GM12878 (cell line): ENCODE results near the gene KIAA0930. TPM values are rescaled to one million over a fixed set of nuclear protein-coding genes. Genes with fewer than 3 reads are reported as not detected.

ENCODE experiments used
- ATAC-seq: fragments of 200-7000 bp; cut with Tn5 transposase; 3 replicates; pipeline ENCODE4 v1.9.1; 2020; ENCODE audit warnings: mild to moderate bottlenecking, moderate library complexity
- BruUV-seq: library from RNA; stranded (reverse); fragments of 400-500 nt; replicated peaks from 2 replicates; lab custom pipeline; 2021; lab: Mats Ljungman, UMichigan
- CTCF ChIA-PET: fragments of 300-600 bp; sonication (Branson Sonifier 250); formaldehyde crosslinking; extraction: SDS; loops from one replicate; lab custom pipeline; 2021; ENCODE audit warnings: inconsistent platforms; lab: Yijun Ruan, JAX
- POLR2A ChIA-PET: fragments of 350-600 bp; formaldehyde crosslinking; extraction: SDS; loops from one replicate; lab custom pipeline; 2021; ENCODE audit warnings: inconsistent platforms; lab: Charles Lee
- RAD21 ChIA-PET: fragments of 300-600 bp; sonication (Branson Sonifier 250); formaldehyde crosslinking; loops from one replicate; lab custom pipeline; 2023; ENCODE audit warnings: antibody characterized with exemption; ENCODE audit not compliant: unreplicated experiment; lab: Charles Lee
- SMC1A ChIA-PET: fragments of 300-600 bp; sonication (Branson Sonifier 250); formaldehyde crosslinking; loops from one replicate; lab custom pipeline; 2023; ENCODE audit not compliant: unreplicated experiment, uncharacterized antibody; lab: Charles Lee
- DNase-seq: peaks from one replicate; pipeline ENCODE4 v3.0.0-alpha.2; 2011; ENCODE audit warnings: low read depth, low spot score
- FAIRE-seq: peaks from 3 replicates; lab custom pipeline; 2011; peaks lifted over from hg19 to GRCh38; lab: Jason Lieb, UNC
- H2AFZ ChIP-seq: 2 replicates; pipeline ENCODE4 v1.6.0; 2011; ENCODE audit warnings: low read depth, low read length, control low read depth; ENCODE audit not compliant: control insufficient read depth
- H3K27ac ChIP-seq: 2 replicates; pipeline ENCODE4 v1.5.1; 2011; ENCODE audit warnings: control low read depth; ENCODE audit not compliant: control insufficient read depth, insufficient read depth
- H3K27me3 ChIP-seq, 2 experiments: replicated peaks in 1 of 2; 2 replicates each; pipeline versions ENCODE4 v1.6.0 to v1.6.1; 2011; ENCODE audit warnings: low read length in 1 of 2; ENCODE audit not compliant: control insufficient read depth in 2 of 2, insufficient read depth in 2 of 2
- H3K36me3 ChIP-seq, 2 experiments: 2 replicates each; pipeline ENCODE4 v1.5.1; 2011; ENCODE audit warnings: low read length in 1 of 2; ENCODE audit not compliant: control insufficient read depth in 2 of 2, insufficient read depth in 2 of 2
- H3K4me1 ChIP-seq: 2 replicates; pipeline ENCODE4 v1.6.1; 2011; ENCODE audit warnings: mild to moderate bottlenecking, low read length, moderate library complexity, mixed read lengths; ENCODE audit not compliant: control insufficient read depth, insufficient read depth
- H3K4me2 ChIP-seq: 2 replicates; pipeline ENCODE4 v1.6.0; 2011; ENCODE audit warnings: control low read depth; ENCODE audit not compliant: control insufficient read depth, insufficient read depth
- H3K4me3 ChIP-seq: fragments of 200-600 bp; sonication (generic); 2 replicates; pipeline ENCODE4 v1.5.1; 2016
- H3K79me2 ChIP-seq: 2 replicates; pipeline ENCODE4 v1.6.0; 2011; ENCODE audit warnings: low read length; ENCODE audit not compliant: control insufficient read depth, insufficient read depth
- H3K9ac ChIP-seq: 2 replicates; pipeline ENCODE4 v1.8.0; 2011; ENCODE audit warnings: low read length, control low read depth, mixed read lengths; ENCODE audit not compliant: control insufficient read depth, insufficient read depth
- H3K9me3 ChIP-seq: replicated peaks from 3 replicates; pipeline ENCODE4 v1.5.1; 2011; ENCODE audit warnings: mild to moderate bottlenecking, low read length; ENCODE audit not compliant: control insufficient read depth, insufficient read depth
- H4K20me1 ChIP-seq: 2 replicates; pipeline ENCODE4 v1.6.0; 2011; ENCODE audit not compliant: control insufficient read depth, insufficient read depth
- CHD1 ChIP-seq: IDR thresholded peaks from 2 replicates; pipeline ENCODE4 v1.6.1; 2012; ENCODE audit warnings: low read depth, low read length, improper control_type of control experiment
- CTCF ChIP-seq, 3 experiments: IDR thresholded peaks in 2 of 3; conservative IDR thresholded peaks in 1 of 3; 2 replicates each; pipeline ENCODE4 v1.5.1; 2011; ENCODE audit warnings: low read depth in 3 of 3, low read length in 3 of 3, mild to moderate bottlenecking in 3 of 3, control low read depth in 2 of 3, moderate library complexity in 2 of 3, inconsistent platforms in 1 of 3, mixed read lengths in 1 of 3; ENCODE audit not compliant: control insufficient read depth in 2 of 3, insufficient read depth in 1 of 3; ENCODE audit errors: extremely low read depth in 1 of 3
- EGR1 ChIP-seq, 2 experiments: IDR thresholded peaks; 1 replicate in 1 of 2; 2 replicates in 1 of 2; pipeline ENCODE4 v1.6.1; 2011 to 2012; ENCODE audit warnings: low read depth in 2 of 2, low read length in 2 of 2, borderline replicate concordance in 1 of 2, mild to moderate bottlenecking in 1 of 2, moderate library complexity in 1 of 2
- JUND ChIP-seq: IDR thresholded peaks from 2 replicates; pipeline ENCODE4 v1.6.1; 2012; ENCODE audit warnings: low read depth, mild to moderate bottlenecking, low read length, improper control_type of control experiment, moderate library complexity
- PAX5 ChIP-seq: IDR thresholded peaks from 2 replicates; pipeline ENCODE4 v1.6.1; 2011; ENCODE audit warnings: low read depth, low read length, borderline replicate concordance
- PML ChIP-seq: IDR thresholded peaks from 2 replicates; pipeline ENCODE4 v1.6.1; 2012; ENCODE audit warnings: low read length, inconsistent platforms
- RBBP5 ChIP-seq: fragments of 200-600 bp; sonication (generic); conservative IDR thresholded peaks from 2 replicates; pipeline ENCODE4 v1.6.1; 2016
- SMC3 ChIP-seq: IDR thresholded peaks from 2 replicates; pipeline ENCODE4 v1.6.1; 2011; ENCODE audit warnings: low read length, improper control_type of control experiment, borderline replicate concordance
- WRNIP1 ChIP-seq: IDR thresholded peaks from 2 replicates; pipeline ENCODE4 v1.6.1; 2011; ENCODE audit warnings: low read depth, low read length, improper control_type of control experiment, borderline replicate concordance
- ZBTB11 ChIP-seq: fragments of 450-650 bp; formaldehyde crosslinking; IDR thresholded peaks from 2 replicates; pipeline ENCODE4 v1.5.0; 2022; ENCODE audit warnings: mild to moderate bottlenecking, missing genetic modification characterization
- ZBTB4 ChIP-seq: fragments of 450-650 bp; formaldehyde crosslinking; IDR thresholded peaks from 2 replicates; pipeline ENCODE4 v1.4.0; 2022; ENCODE audit warnings: mild to moderate bottlenecking, moderate library complexity
- ZSCAN29 ChIP-seq: fragments of 450-650 bp; IDR thresholded peaks from 2 replicates; pipeline ENCODE4 v1.6.1; 2017; ENCODE audit warnings: mild to moderate bottlenecking, moderate library complexity
- ZZZ3 ChIP-seq: IDR thresholded peaks from 2 replicates; pipeline ENCODE4 v1.6.1; 2011; ENCODE audit warnings: low read depth; ENCODE audit not compliant: control insufficient read depth, insufficient read length
- WGBS: methylation state at CpG from one replicate; pipeline ENCODE4 v1.1.6; 2016; ENCODE audit warnings: low lambda C conversion rate; ENCODE audit not compliant: insufficient replicate concordance, insufficient coverage; ENCODE audit errors: missing lambda C conversion rate; 5-methylcytosine and 5-hydroxymethylcytosine counted together
- in situ Hi-C: fragments of 300-500 bp; cut with MboI; formaldehyde crosslinking; loops from 9 replicates; pipeline ENCODE4 v1.14.3; 2018; ENCODE audit warnings: mixed read lengths
- intact Hi-C: fragments of 100-400 bp; cut with micrococcal nuclease; formaldehyde crosslinking; loops from one replicate; pipeline ENCODE4 v1.14.2; 2022; ENCODE audit not compliant: unreplicated experiment
- polyA plus RNA-seq, 11 experiments: library from polyadenylated mRNA; depleted of rRNA in 4 of 11; unstranded in 6 of 11; stranded (reverse) in 5 of 11; fragments of >200 nt; fragmentation: Nextera tagmentation in 4 of 11; fragmentation: Illumina TruSeq in 1 of 11; extraction: Ambion mirVana in 4 of 11; extraction: Trizol in 1 of 11; gene quantifications; 1 replicate in 1 of 11; 2 replicates in 10 of 11; pipeline versions ENCODE4 v1.2.1 to v1.2.3, GENCODE V29; 2011 to 2016; ENCODE audit warnings: inconsistent platforms in 2 of 11, missing spikeins in 2 of 11, low read depth in 1 of 11
- total RNA-seq, 4 experiments: library from RNA; depleted of rRNA in 3 of 4; stranded (reverse); fragments of >200 nt in 3 of 4; fragmentation: Illumina TruSeq in 1 of 4; extraction: Trizol in 1 of 4; gene quantifications; 2 replicates each; pipeline versions ENCODE4 v1.2.1 to v1.2.3, GENCODE V29; 2013 to 2021

The KIAA0930 gene
- total and polyA plus RNA-seq, 10 of the 15 experiments (the other 5 are each of a cell fraction or from before 2014, with no cell fraction given), result 3.6 to 125 (median 46.3) TPM

- intact Hi-C loops, result loop anchor here (5.0 to 10.0 kb wide), 2 partner anchors 287 to 291 kb away; no protein-coding TSS in a partner anchor
- no peak for ATAC-seq
- Histone ChIP-seq H3K4me2 (no peak overlapping the region), H3K79me2 (no peaks in the 10 kb centered on the region), H2AFZ (no peak overlapping the region), H3K9me3 (no peaks in the 10 kb centered on the region), H3K27ac (no peak overlapping the region), H3K27me3 (peaks cover 3 to 4% of the 10 kb centered on the region in 2 experiments; a peak in 3 of 4 replicates), H3K4me1 (peaks cover 42% of the 10 kb centered on the region), H3K4me3 (no peak overlapping the region), H4K20me1 (no peaks in the 10 kb centered on the region)
- ChIA-PET SMC1A (no interaction called here), RAD21 (interaction anchor here (1.1 kb wide), 1 partner anchor 31 kb away, joined by 4 read pairs; no protein-coding TSS in a partner anchor), POLR2A (no interaction called here)
- no peak for DNase-seq
- no peak for FAIRE-seq
- no peak for TF ChIP-seq JUND
- TF ChIP-seq CHD1, result no peak
- no peak for TF ChIP-seq RBBP5
- TF ChIP-seq PML, result no peak
- no peak for TF ChIP-seq EGR1 (IDR thresholded peaks at IDR 0.05; ENCODE audit: borderline replicate concordance in 1 of 2, low read depth in 2 of 2, low read length in 2 of 2)
- TF ChIP-seq SMC3, result no peak
- no peak for TF ChIP-seq ZSCAN29
- no peak for TF ChIP-seq PAX5
- no peak for TF ChIP-seq CTCF (IDR thresholded peaks at IDR 0.05 in 2 of 3, conservative IDR thresholded peaks at IDR 0.05 in 1 of 3; ENCODE audit: control insufficient read depth in 2 of 3, extremely low read depth in 1 of 3, insufficient read depth in 1 of 3, low read depth in 3 of 3, low read length in 3 of 3)
- TF ChIP-seq ZZZ3, result no peak
- no peak for TF ChIP-seq WRNIP1
- no peak for TF ChIP-seq ZBTB4 (CRISPR knock-in tag)
- TF ChIP-seq ZBTB11, result no peak
- TF ChIP-seq, all 136 proteins: peak for 0
- no peaks in the 10 kb centered on the region for H3K36me3 ChIP-seq
- BruUV-seq, result no TSS peak
- no peak overlapping the region for H3K9ac ChIP-seq
- in situ Hi-C loops, result loop anchor here (5.0 kb wide), 2 partner anchors 167 to 287 kb away; no protein-coding TSS in a partner anchor
- CTCF ChIA-PET, result interaction anchor here (1.1 to 2.7 kb wide), 3 partner anchors 57 to 445 kb away, joined by 3 to 9 read pairs (median 7); no protein-coding TSS in a partner anchor
- 38% methylated on average over 6 of the region's 7 CpGs for WGBS
Measured at GRCh38 chr22:45265535-45265934, 24.8 kb upstream of the KIAA0930 start.
